Measurements from ENCODE around the gene ZNF641.
"Not testable (repeated sequence)": the region's sequence is repeated elsewhere in the genome, so short reads cannot be mapped to it uniquely, and the experiment has no call there.

The ZNF641 gene

DNA sequence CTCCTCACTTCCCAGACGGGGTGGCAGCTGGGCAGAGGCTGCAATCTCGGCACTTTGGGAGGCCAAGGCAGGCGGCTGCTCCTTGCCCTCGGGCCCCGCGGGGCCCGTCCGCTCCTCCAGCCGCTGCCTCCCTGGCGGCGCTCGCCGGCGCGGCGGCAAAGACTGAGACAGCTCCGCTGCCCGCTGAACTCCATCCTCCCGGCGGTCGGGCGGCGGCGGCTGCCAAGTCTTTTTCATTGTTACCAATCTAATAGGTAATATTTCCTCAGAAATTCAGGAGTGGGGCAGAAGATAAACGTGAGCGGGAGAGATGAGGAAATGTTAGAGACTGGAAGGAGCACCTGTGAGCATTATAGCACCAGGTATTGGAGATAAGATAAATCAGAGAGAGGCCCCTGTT lies 17.0 kb downstream of the ZNF641 start:
- DNase-seq = not testable (repeated sequence)

DNA sequence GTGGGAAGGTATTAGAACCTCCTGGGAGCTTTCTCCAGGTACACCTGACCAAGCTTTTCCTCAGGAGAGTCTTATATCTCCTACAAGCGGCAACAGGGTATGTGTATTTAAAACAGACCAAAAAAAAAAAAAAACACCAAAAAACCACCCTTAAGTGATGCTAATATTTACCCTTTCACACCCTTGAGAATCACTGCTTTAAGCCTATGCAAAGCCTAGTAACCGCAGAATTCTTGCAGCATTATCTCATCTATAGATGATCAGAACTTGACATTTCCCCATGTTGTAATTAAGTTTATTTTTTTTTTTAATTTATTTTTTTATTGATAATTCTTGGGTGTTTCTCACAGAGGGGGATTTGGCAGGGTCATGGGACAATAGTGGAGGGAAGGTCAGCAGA lies 19.3 kb downstream of the ZNF641 start:
- no peak for DNase-seq

DNA sequence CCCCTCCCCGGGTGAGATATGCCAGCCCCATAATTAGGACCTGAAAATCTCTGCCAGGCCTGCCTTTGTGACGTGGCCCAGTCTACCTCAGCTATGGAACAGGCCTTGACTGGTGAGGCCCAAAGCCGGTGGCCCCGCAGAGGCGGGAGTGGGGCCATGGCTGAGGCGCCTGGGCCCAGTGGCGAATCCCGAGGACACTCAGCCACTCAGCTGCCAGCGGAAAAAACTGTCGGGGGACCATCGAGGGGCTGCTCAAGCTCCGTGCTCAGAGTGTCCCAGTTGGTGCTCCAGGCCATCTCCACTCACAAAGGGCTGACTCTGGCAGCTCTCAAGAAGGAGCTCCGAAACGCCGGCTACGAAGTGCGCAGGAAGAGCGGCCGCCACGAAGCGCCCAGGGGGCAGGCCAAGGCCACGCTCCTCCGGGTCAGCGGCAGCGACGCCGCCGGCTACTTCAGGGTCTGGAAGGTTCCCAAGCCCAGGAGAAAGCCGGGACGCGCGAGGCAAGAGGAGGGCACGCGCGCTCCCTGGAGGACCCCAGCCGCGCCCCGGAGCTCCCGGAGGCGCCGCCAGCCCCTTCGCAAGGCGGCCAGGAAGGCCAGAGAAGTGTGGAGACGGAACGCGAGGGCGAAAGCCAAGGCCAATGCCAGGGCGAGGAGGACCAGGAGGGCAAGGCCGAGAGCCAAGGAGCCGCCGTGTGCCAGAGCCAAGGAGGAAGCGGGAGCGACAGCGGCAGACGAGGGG lies 21.4 kb downstream of the ZNF641 start:
- no peak for DNase-seq

DNA sequence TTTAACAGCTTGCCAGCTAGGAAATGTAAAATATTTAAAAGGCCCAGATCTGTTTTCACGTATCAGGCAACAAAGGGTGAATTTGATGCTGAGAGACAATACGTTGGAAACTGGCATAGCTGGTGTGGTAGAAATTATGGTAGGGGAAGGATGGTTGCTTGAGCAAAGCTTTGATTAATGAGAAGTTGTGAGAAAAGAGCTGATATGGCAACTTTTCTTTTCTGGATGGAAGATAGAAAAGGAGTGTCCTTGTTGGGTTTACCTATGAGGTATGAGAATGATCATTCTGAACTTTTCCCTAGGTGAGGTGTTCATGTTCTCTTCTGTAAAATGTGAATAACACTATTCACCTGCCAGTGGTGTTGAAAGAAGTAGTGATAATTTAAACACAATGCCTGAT lies 34.2 kb downstream of the ZNF641 start:
- no peak for DNase-seq

DNA sequence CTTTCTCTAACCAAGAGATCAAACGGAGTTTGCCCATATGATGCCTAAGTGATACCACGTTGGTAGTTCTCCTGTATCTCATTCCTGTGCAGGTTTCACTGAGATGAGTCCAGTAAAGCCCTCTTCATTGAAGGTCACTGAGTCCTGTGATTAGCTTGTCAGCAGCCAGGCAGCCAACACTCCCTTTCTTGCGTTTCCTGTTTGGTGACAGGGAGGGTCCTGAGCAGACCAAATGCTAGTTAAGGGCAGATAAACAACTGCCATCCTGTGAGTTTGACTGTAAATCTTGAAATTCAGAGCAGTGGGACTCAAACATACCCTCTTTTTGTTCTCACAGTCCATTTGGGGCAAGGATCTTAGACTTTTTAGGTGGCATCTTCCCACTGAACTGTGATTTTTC lies 39.4 kb downstream of the ZNF641 start:
- DNase-seq = no peak

DNA sequence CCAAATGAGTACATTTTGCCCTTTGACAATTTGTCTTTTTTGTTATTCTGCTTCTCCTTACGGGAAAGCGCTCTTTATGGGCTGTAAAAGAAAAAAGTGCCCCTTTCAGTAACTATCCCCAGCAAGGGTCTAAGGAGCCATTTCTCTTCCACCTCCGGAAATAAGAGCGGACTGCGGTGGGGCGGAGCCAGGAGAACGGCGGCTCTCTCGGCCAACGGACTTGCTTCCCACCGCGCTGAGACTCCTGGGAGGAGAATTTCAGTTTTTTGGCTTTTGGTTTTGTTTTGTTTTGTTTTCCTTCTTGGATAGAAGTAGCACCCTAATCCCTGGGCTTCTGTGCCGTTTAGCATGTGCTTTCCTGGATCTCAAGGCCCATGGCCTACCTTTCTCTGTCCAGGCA lies 43.5 kb downstream of the ZNF641 start:
- DNase-seq = no peak

DNA sequence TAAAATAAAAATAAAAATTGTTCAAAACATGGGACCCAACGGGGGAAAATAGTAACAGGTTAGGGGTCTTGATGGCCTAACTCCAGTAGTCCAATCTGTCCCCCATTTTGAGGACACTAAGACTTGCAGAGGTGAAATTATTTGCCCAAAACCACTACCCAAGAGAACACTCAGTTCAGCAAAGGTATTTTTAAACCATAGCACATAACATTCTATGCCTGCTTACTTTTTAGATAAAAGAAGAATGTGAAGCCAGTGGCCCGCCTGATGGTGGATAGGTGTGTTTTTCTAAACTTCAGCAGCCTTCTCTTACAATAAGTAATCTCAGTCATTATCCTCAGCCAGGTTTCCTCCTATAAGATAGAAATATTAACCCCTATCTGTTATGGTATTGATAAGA lies 45.5 kb downstream of the ZNF641 start:
- DNase-seq = no peak

DNA sequence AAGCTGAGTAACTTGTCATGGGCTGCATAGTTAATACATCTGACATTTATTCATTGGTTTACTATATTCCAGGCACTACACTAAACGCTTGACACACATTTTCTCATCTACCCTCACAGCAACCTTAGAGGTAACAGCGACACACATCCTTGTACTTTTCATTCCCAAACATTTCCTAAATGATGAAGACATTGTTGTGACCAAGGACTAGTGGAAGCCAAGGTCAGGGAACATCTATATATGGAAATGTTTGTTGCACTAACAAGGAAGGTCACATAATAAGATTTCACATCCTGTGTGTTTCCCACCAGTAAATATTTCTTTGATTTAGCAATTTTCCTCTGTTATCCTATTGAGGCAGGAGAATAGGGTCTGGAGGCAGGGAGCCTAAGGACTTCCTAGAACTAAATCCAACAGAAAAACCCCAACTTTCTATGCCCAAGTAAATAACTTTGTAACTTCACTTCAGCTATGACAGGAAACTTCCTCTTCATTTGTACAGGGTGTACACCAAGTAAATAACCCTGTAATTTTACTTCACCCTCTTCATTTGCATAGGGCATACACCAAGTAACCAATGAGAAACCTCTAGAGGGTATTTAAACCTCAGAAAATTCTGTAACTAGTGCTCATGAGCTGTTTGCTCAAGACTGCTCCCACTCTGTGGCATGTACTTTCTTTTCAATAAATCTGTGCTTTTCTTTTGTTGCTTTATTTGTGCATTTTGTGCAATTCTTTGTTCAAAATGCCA lies 48.4 kb downstream of the ZNF641 start:
- no peak for DNase-seq

DNA sequence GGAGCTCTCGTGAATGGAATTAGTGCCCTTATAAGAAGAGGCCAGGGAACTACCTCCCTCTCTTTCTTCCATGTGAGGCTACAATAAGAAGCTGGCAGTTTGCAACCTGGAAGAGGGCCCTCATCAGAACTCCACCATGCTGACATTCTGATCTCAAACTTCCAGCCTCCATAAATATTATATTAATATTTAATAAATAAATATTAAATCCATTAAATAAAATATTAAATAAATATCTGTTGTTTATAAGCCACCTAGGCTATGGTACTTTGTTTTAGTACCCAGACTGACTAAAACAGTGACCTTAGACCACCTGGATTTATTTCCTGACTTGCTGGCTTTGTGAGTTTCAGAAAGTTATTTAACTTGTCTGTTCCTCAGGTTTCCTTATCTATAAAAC lies 49.9 kb downstream of the ZNF641 start:
- no peak for DNase-seq

DNA sequence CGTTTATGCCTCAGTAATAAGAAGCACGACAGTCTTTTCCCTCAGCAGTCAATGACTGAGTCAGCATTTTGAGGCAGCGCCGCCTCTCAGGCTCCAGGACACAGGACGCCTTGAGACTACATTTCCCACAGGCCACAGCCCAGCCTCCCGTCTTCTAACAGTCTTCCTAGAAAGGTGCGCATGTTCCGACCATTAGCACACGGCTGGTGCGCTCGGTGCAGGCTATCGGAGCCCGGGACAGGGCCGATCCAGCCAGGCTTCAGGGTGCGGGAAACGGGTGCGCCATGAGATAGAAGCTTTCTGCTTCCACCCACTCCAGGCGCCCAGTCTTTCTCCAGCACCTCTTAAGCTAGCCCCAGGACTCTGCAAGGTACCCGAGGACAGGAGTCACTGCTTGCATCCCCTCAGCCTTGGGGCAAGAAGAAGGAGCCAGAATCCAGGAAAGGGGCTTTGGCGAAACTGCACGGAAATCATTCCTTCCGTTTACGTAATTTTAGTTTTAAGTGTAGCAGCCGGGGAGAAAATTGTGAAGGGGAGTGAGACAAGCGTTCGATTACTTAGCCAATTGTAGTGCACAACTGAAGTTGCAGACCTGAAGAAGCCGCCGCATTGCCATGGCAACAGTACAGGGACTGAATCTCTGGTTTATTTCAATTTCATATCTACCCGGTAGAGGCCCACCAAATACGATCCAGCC lies 54.0 kb downstream of the ZNF641 start:
- DNase-seq = peak; percentile 32

DNA sequence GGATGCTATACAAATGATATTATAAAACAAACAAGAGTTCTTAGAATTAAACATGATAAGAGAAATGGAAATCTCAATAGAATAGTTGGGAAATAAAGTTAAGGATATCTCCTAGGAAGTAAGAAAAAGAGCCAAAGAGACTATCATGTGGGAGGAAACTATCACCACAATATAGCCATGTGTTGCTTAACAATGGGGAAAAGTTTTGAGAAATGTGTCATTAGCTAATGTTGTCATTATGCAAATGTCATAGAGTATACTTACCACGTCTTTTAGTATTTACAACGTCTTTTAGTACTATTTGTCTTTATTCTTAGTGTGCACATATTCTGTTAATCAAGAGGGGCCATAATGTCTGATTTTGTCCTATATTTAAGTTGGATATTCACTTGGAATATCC lies 58.7 kb downstream of the ZNF641 start:
- DNase-seq = no peak

DNA sequence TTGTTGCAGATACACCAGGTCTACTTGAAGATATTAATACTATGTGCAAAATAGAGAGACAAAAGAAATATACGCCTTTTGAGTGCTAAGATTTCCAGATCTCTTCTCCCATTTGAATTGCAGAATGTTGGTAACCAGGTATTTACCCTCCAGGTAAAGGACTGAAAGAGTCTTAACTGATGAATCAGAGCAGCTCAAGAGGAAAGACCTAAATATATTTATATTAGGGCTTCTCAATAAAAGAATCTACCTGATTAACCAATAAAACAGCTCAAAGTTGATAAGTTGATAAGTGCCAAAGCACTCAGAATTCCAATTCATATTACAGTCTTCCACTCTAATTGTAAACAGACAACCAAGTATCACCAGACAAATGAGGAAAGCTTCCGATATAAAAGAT lies 59.2 kb downstream of the ZNF641 start:
- no peak for DNase-seq

DNA sequence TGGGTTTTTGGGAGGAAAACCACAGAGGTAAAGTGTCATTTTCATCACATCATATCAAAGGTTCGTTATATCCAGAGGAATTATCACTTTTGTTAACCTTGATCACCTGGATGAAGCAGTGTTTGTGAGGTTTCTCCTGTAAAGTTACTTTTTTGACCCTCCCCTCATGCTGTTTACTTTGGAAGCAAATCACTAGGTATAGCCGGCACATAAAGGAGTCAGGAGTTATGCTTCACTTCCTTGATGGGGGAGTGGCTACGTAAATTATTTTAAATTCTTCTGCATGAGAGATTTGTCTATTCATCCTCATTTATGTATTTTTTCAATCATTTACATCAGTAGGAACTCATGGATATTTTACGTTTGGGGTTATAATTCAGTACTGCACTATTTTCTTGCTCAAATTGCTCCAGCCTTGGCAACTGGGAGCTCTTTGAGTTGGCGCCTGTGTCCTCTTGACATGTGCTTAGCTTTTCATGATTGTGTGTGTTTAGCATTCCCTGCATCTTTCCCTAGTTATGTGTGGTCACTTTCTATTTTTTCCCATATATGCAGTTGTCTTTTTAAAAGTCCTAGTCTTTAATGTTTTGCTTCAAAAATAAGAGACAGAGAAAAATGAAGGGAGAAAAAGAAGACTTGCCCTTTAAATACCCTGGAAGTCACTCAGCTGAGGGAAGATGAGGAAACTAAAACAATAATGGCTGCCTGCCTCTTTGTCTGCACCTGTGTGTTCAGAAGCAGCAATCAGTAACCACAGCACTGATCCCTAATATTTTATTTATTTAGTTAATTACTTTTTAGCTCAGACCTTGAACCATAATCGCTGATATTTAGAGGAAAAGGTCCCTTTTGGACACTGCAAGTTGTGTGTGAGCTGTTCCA lies 62.1 kb downstream of the ZNF641 start:
- DNase-seq = no peak
